GM12878 (cell line): ENCODE measurements around the gene DNAH9. TPM values are rescaled to one million over a fixed set of nuclear protein-coding genes. Genes with fewer than 3 reads are reported as not detected.

ENCODE experiments used
- ATAC-seq: fragments of 200-7000 bp; cut with Tn5 transposase; 3 replicates; pipeline ENCODE4 v1.9.1; 2020; ENCODE audit warnings: mild to moderate bottlenecking, moderate library complexity
- BruUV-seq: library from RNA; stranded (reverse); fragments of 400-500 nt; replicated peaks from 2 replicates; lab custom pipeline; 2021; lab: Mats Ljungman, UMichigan
- CTCF ChIA-PET: fragments of 300-600 bp; sonication (Branson Sonifier 250); formaldehyde crosslinking; extraction: SDS; loops from one replicate; lab custom pipeline; 2021; ENCODE audit warnings: inconsistent platforms; lab: Yijun Ruan, JAX
- POLR2A ChIA-PET: fragments of 350-600 bp; formaldehyde crosslinking; extraction: SDS; loops from one replicate; lab custom pipeline; 2021; ENCODE audit warnings: inconsistent platforms; lab: Charles Lee
- RAD21 ChIA-PET: fragments of 300-600 bp; sonication (Branson Sonifier 250); formaldehyde crosslinking; loops from one replicate; lab custom pipeline; 2023; ENCODE audit warnings: antibody characterized with exemption; ENCODE audit not compliant: unreplicated experiment; lab: Charles Lee
- SMC1A ChIA-PET: fragments of 300-600 bp; sonication (Branson Sonifier 250); formaldehyde crosslinking; loops from one replicate; lab custom pipeline; 2023; ENCODE audit not compliant: unreplicated experiment, uncharacterized antibody; lab: Charles Lee
- DNase-seq: peaks from one replicate; pipeline ENCODE4 v3.0.0-alpha.2; 2011; ENCODE audit warnings: low read depth, low spot score
- FAIRE-seq: peaks from 3 replicates; lab custom pipeline; 2011; peaks lifted over from hg19 to GRCh38; lab: Jason Lieb, UNC
- H2AFZ ChIP-seq: 2 replicates; pipeline ENCODE4 v1.6.0; 2011; ENCODE audit warnings: low read depth, low read length, control low read depth; ENCODE audit not compliant: control insufficient read depth
- H3K27ac ChIP-seq: 2 replicates; pipeline ENCODE4 v1.5.1; 2011; ENCODE audit warnings: control low read depth; ENCODE audit not compliant: control insufficient read depth, insufficient read depth
- H3K27me3 ChIP-seq, 2 experiments: replicated peaks in 1 of 2; 2 replicates each; pipeline versions ENCODE4 v1.6.0 to v1.6.1; 2011; ENCODE audit warnings: low read length in 1 of 2; ENCODE audit not compliant: control insufficient read depth in 2 of 2, insufficient read depth in 2 of 2
- H3K36me3 ChIP-seq, 2 experiments: 2 replicates each; pipeline ENCODE4 v1.5.1; 2011; ENCODE audit warnings: low read length in 1 of 2; ENCODE audit not compliant: control insufficient read depth in 2 of 2, insufficient read depth in 2 of 2
- H3K4me1 ChIP-seq: 2 replicates; pipeline ENCODE4 v1.6.1; 2011; ENCODE audit warnings: mild to moderate bottlenecking, low read length, moderate library complexity, mixed read lengths; ENCODE audit not compliant: control insufficient read depth, insufficient read depth
- H3K4me2 ChIP-seq: 2 replicates; pipeline ENCODE4 v1.6.0; 2011; ENCODE audit warnings: control low read depth; ENCODE audit not compliant: control insufficient read depth, insufficient read depth
- H3K4me3 ChIP-seq: fragments of 200-600 bp; sonication (generic); 2 replicates; pipeline ENCODE4 v1.5.1; 2016
- H3K79me2 ChIP-seq: 2 replicates; pipeline ENCODE4 v1.6.0; 2011; ENCODE audit warnings: low read length; ENCODE audit not compliant: control insufficient read depth, insufficient read depth
- H3K9ac ChIP-seq: 2 replicates; pipeline ENCODE4 v1.8.0; 2011; ENCODE audit warnings: low read length, control low read depth, mixed read lengths; ENCODE audit not compliant: control insufficient read depth, insufficient read depth
- H3K9me3 ChIP-seq: replicated peaks from 3 replicates; pipeline ENCODE4 v1.5.1; 2011; ENCODE audit warnings: mild to moderate bottlenecking, low read length; ENCODE audit not compliant: control insufficient read depth, insufficient read depth
- H4K20me1 ChIP-seq: 2 replicates; pipeline ENCODE4 v1.6.0; 2011; ENCODE audit not compliant: control insufficient read depth, insufficient read depth
- BCL11A ChIP-seq: IDR thresholded peaks from 2 replicates; pipeline ENCODE4 v1.6.1; 2011; ENCODE audit warnings: low read depth, low read length
- BCL3 ChIP-seq: IDR thresholded peaks from 2 replicates; pipeline ENCODE4 v1.6.1; 2011; ENCODE audit warnings: borderline replicate concordance, low read depth, mild to moderate bottlenecking, moderate library complexity, low read length; ENCODE audit not compliant: insufficient read depth, poor library complexity, severe bottlenecking
- CBX5 ChIP-seq: sonication (generic); IDR thresholded peaks from 2 replicates; pipeline ENCODE4 v1.6.1; 2016; ENCODE audit warnings: low read depth, moderate library complexity, mild to moderate bottlenecking, inconsistent platforms
- CREM ChIP-seq: IDR thresholded peaks from 2 replicates; pipeline ENCODE4 v1.6.1; 2014; ENCODE audit warnings: antibody characterized with exemption, low read depth
- CTCF ChIP-seq, 3 experiments: IDR thresholded peaks in 2 of 3; conservative IDR thresholded peaks in 1 of 3; 2 replicates each; pipeline ENCODE4 v1.5.1; 2011; ENCODE audit warnings: low read depth in 3 of 3, low read length in 3 of 3, mild to moderate bottlenecking in 3 of 3, control low read depth in 2 of 3, moderate library complexity in 2 of 3, inconsistent platforms in 1 of 3, mixed read lengths in 1 of 3; ENCODE audit not compliant: control insufficient read depth in 2 of 3, insufficient read depth in 1 of 3; ENCODE audit errors: extremely low read depth in 1 of 3
- CUX1 ChIP-seq: IDR thresholded peaks from 2 replicates; pipeline ENCODE4 v1.6.1; 2012; ENCODE audit warnings: improper control_type of control experiment, low read depth, low read length; ENCODE audit not compliant: insufficient replicate concordance
- DPF2 ChIP-seq: fragments of 450-650 bp; IDR thresholded peaks from 2 replicates; pipeline ENCODE4 v1.6.1; 2017; ENCODE audit warnings: mild to moderate bottlenecking
- HDGF ChIP-seq: fragments of 450-650 bp; IDR thresholded peaks from 2 replicates; pipeline ENCODE4 v1.6.1; 2016; ENCODE audit warnings: antibody characterized with exemption
- LARP7 ChIP-seq: fragments of 450-650 bp; IDR thresholded peaks from 2 replicates; pipeline ENCODE4 v1.6.1; 2017; ENCODE audit warnings: mild to moderate bottlenecking
- MTA2 ChIP-seq: fragments of 450-650 bp; IDR thresholded peaks from 2 replicates; pipeline ENCODE4 v1.6.1; 2016; ENCODE audit warnings: low read depth, mild to moderate bottlenecking, moderate library complexity
- POLR2AphosphoS5 ChIP-seq: IDR thresholded peaks from 2 replicates; pipeline ENCODE4 v1.6.1; 2011; ENCODE audit warnings: mild to moderate bottlenecking, low read length, inconsistent platforms
- USF1 ChIP-seq: IDR thresholded peaks from 2 replicates; pipeline ENCODE4 v1.6.1; 2011; ENCODE audit warnings: borderline replicate concordance, low read depth, mild to moderate bottlenecking, moderate library complexity, mixed read lengths, low read length; ENCODE audit not compliant: insufficient read depth; ENCODE audit errors: extremely low read length
- ZNF274 ChIP-seq: IDR thresholded peaks from one replicate; pipeline ENCODE4 v1.8.0; 2011; ENCODE audit not compliant: insufficient read length, insufficient read depth
- ZNF384 ChIP-seq: IDR thresholded peaks from 2 replicates; pipeline ENCODE4 v1.6.1; 2012; ENCODE audit warnings: low read depth, mild to moderate bottlenecking, low read length, improper control_type of control experiment, borderline replicate concordance
- WGBS: methylation state at CpG from one replicate; pipeline ENCODE4 v1.1.6; 2016; ENCODE audit warnings: low lambda C conversion rate; ENCODE audit not compliant: insufficient replicate concordance, insufficient coverage; ENCODE audit errors: missing lambda C conversion rate; 5-methylcytosine and 5-hydroxymethylcytosine counted together
- in situ Hi-C: fragments of 300-500 bp; cut with MboI; formaldehyde crosslinking; loops from 9 replicates; pipeline ENCODE4 v1.14.3; 2018; ENCODE audit warnings: mixed read lengths
- intact Hi-C: fragments of 100-400 bp; cut with micrococcal nuclease; formaldehyde crosslinking; loops from one replicate; pipeline ENCODE4 v1.14.2; 2022; ENCODE audit not compliant: unreplicated experiment
- polyA plus RNA-seq, 11 experiments: library from polyadenylated mRNA; depleted of rRNA in 4 of 11; unstranded in 6 of 11; stranded (reverse) in 5 of 11; fragments of >200 nt; fragmentation: Nextera tagmentation in 4 of 11; fragmentation: Illumina TruSeq in 1 of 11; extraction: Ambion mirVana in 4 of 11; extraction: Trizol in 1 of 11; gene quantifications; 1 replicate in 1 of 11; 2 replicates in 10 of 11; pipeline versions ENCODE4 v1.2.1 to v1.2.3, GENCODE V29; 2011 to 2016; ENCODE audit warnings: inconsistent platforms in 2 of 11, missing spikeins in 2 of 11, low read depth in 1 of 11
- total RNA-seq, 4 experiments: library from RNA; depleted of rRNA in 3 of 4; stranded (reverse); fragments of >200 nt in 3 of 4; fragmentation: Illumina TruSeq in 1 of 4; extraction: Trizol in 1 of 4; gene quantifications; 2 replicates each; pipeline versions ENCODE4 v1.2.1 to v1.2.3, GENCODE V29; 2013 to 2021

Gene DNAH9
- total and polyA plus RNA-seq, 10 of the 15 experiments (the other 5 are each of a cell fraction or from before 2014, with no cell fraction given), result 0.10 to 0.40 (median 0.19) TPM; not detected in 7

- RAD21 ChIA-PET, result no interaction called here
- Histone ChIP-seq H3K4me2 (no peak overlapping the region), H4K20me1 (no peaks in the 10 kb centered on the region), H2AFZ (no peak overlapping the region), H3K79me2 (no peaks in the 10 kb centered on the region), H3K4me3 (no peak overlapping the region), H3K4me1 (no peaks in the 10 kb centered on the region), H3K27ac (no peak overlapping the region), H3K36me3 (no peaks in the 10 kb centered on the region), H3K9me3 (no peaks in the 10 kb centered on the region), H3K9ac (no peak overlapping the region), H3K27me3 (no peaks in the 10 kb centered on the region)
- DNase-seq, result no peak
- 18% methylated on average over 10 of the region's 10 CpGs for WGBS
- SMC1A ChIA-PET, result no interaction called here
- no TSS peak for BruUV-seq
- in situ Hi-C loops, result loop anchor here (25.0 kb wide), 2 partner anchors 741 to 991 kb away; no protein-coding TSS in a partner anchor
- intact Hi-C loops, result no loop called here
- TF ChIP-seq CREM, result no peak
- TF ChIP-seq HDGF, result no peak
- TF ChIP-seq ZNF274, result no peak
- no peak for TF ChIP-seq POLR2AphosphoS5
- no peak for TF ChIP-seq DPF2
- TF ChIP-seq CBX5, result no peak
- TF ChIP-seq LARP7, result no peak
- no peak for TF ChIP-seq BCL3
- TF ChIP-seq ZNF384, result no peak
- TF ChIP-seq CTCF (IDR thresholded peaks at IDR 0.05 in 2 of 3, conservative IDR thresholded peaks at IDR 0.05 in 1 of 3; ENCODE audit: control insufficient read depth in 2 of 3, extremely low read depth in 1 of 3, insufficient read depth in 1 of 3, low read depth in 3 of 3, low read length in 3 of 3), result no peak
- no peak for TF ChIP-seq MTA2
- no peak for TF ChIP-seq BCL11A
- TF ChIP-seq USF1, result no peak
- TF ChIP-seq CUX1, result no peak
- POLR2A ChIA-PET, result no interaction called here
- no peak for FAIRE-seq
- ATAC-seq, result no peak
- CTCF ChIA-PET, result interaction anchor here (1.6 kb wide), 1 partner anchor 16 kb away, joined by 3 read pairs; no protein-coding TSS in a partner anchor
These were observed 30.1 kb downstream of the DNAH9 start for GRCh38 chr17:11628374-11628773.
